Uterus (tissue), 4 donors: ENCODE results near the gene PKMYT1. TPM values are rescaled to one million over a fixed set of nuclear protein-coding genes. Genes with fewer than 3 reads are reported as not detected.
A peak's percentile ranks its signal among the peaks of the same experiment; 100 is the strongest.

Source experiments
- DNase-seq, 2 donors: peaks; one replicate each; pipeline ENCODE4 v3.0.0-alpha.2; 2019 to 2020
- H3K27ac ChIP-seq, 2 donors: fragments of 200-600 bp; sonication (generic); 1 replicate in 1 of 2; 2 replicates in 1 of 2; pipeline ENCODE4 v1.5.1; 2016 to 2018
- H3K27me3 ChIP-seq, 2 donors: fragments of 200-600 bp; sonication (generic); one replicate each; pipeline ENCODE4 v1.5.1; 2018 to 2019; ENCODE audit warnings: control low read depth in 1 of 2
- H3K36me3 ChIP-seq, 2 donors: fragments of 200-600 bp; sonication (generic); one replicate each; pipeline ENCODE4 v1.5.1; 2019; ENCODE audit warnings: control low read depth in 1 of 2
- H3K4me1 ChIP-seq, 2 donors: fragments of 200-600 bp; sonication (generic); one replicate each; pipeline ENCODE4 v1.5.1; 2018 to 2019; ENCODE audit warnings: control low read depth in 1 of 2
- H3K4me3 ChIP-seq, 2 donors: fragments of 200-600 bp; sonication (generic); 1 replicate in 1 of 2; 2 replicates in 1 of 2; pipeline ENCODE4 v1.5.1; 2018 to 2019; ENCODE audit warnings: mild to moderate bottlenecking in 1 of 2
- H3K9me3 ChIP-seq, 2 donors: fragments of 200-600 bp; sonication (generic); one replicate each; pipeline ENCODE4 v1.5.1; 2019; ENCODE audit warnings: control low read depth in 1 of 2
- CTCF ChIP-seq, 4 experiments: fragments of 200-600 bp in 2 of 4; fragments of 450-650 bp in 2 of 4; sonication (generic) in 2 of 4; IDR thresholded peaks; one replicate each; pipeline ENCODE4 v1.5.1; 2016 to 2019; ENCODE audit warnings: antibody characterized with exemption in 4 of 4, mild to moderate bottlenecking in 2 of 4, moderate library complexity in 1 of 4
- POLR2A ChIP-seq, 2 donors: fragments of 450-650 bp; IDR thresholded peaks; one replicate each; pipeline ENCODE4 v1.6.1; 2016; ENCODE audit warnings: antibody characterized with exemption in 2 of 2, mild to moderate bottlenecking in 1 of 2, moderate library complexity in 1 of 2
- intact Hi-C: fragments of 100-400 bp; cut with DNase I; formaldehyde crosslinking; loops from one replicate; pipeline ENCODE4 v1.15.1; 2023; ENCODE audit warnings: low total_unique reads
- total RNA-seq, 4 donors: library from RNA; depleted of rRNA in 3 of 4; stranded (reverse); fragments of >200 nt in 3 of 4; gene quantifications; one replicate each; pipeline versions ENCODE4 v1.1.0 to v1.2.4, GENCODE V29; 2014 to 2023
- donor health status: DM: yes; HTN: yes; CAD: no.

Gene PKMYT1
- 1 to 10 TPM in 1 of 4 donors, not detected in 3; 6.1 TPM for total RNA-seq

- Histone ChIP-seq H3K4me1 (peaks cover 0 to 13% of the 10 kb centered on the region in 2 donors), H3K27ac (peak within 1 kb of the TSS; percentile 76 to 86), H3K36me3 (no peaks in the 10 kb centered on the region), H3K4me3 (peak within 1 kb of the TSS; percentile 69 to 78), H3K9me3 (no peaks in the 10 kb centered on the region), H3K27me3 (no peaks in the 10 kb centered on the region)
- TF ChIP-seq CTCF (IDR thresholded peaks at IDR 0.05) (peak in 1 of 4 experiments; percentile 10), POLR2A (IDR thresholded peaks at IDR 0.05) (peak; percentile 72 to 98)
- intact Hi-C loops = no loop called here
- DNase-seq = peak; percentile 84 to 94
Measured at GRCh38 chr16:2980227-2981176, at the start of gene PKMYT1. Gene PKMYT1, minus strand, starts transcription at chr16:2980446. Its CDS starts 789 bp downstream, at chr16:2979657.

GRCh38 chr16:3029491-3030221, 49.4 kb upstream of the PKMYT1 start:
- no peak overlapping the region for H3K27ac ChIP-seq
- TF ChIP-seq POLR2A (IDR thresholded peaks at IDR 0.05) (no peak), CTCF (IDR thresholded peaks at IDR 0.05) (no peak)
- H3K9me3 ChIP-seq = no peaks in the 10 kb centered on the region
- no peaks in the 10 kb centered on the region for H3K36me3 ChIP-seq
- no peak overlapping the region for H3K4me3 ChIP-seq
- peaks cover 5 to 12% of the 10 kb centered on the region in 2 donors for H3K27me3 ChIP-seq
- intact Hi-C loops = no loop called here
- DNase-seq = no peak
- peaks cover 0 to 10% of the 10 kb centered on the region in 2 donors for H3K4me1 ChIP-seq

GRCh38 chr16:3028716-3029319, 48.6 kb upstream of the PKMYT1 start:
- Histone ChIP-seq H3K36me3 (no peaks in the 10 kb centered on the region), H3K4me3 (no peak overlapping the region), H3K9me3 (no peaks in the 10 kb centered on the region), H3K27ac (no peak overlapping the region), H3K4me1 (peaks cover 0 to 10% of the 10 kb centered on the region in 2 donors), H3K27me3 (peaks cover 5 to 12% of the 10 kb centered on the region in 2 donors)
- TF ChIP-seq CTCF (IDR thresholded peaks at IDR 0.05) (no peak), POLR2A (IDR thresholded peaks at IDR 0.05) (no peak)
- no peak for DNase-seq
- intact Hi-C loops = no loop called here

GRCh38 chr16:3027983-3028715, 47.9 kb upstream of the PKMYT1 start:
- no peaks in the 10 kb centered on the region for H3K36me3 ChIP-seq
- peak; percentile 54 for DNase-seq
- no peaks in the 10 kb centered on the region for H3K9me3 ChIP-seq
- intact Hi-C loops = no loop called here
- no peak overlapping the region for H3K27ac ChIP-seq
- H3K27me3 ChIP-seq = peaks cover 5 to 12% of the 10 kb centered on the region in 2 donors
- H3K4me3 ChIP-seq = no peak overlapping the region
- TF ChIP-seq POLR2A (IDR thresholded peaks at IDR 0.05) (no peak), CTCF (IDR thresholded peaks at IDR 0.05) (peak; percentile 51 to 64 (median 56))
- peaks cover 0 to 16% of the 10 kb centered on the region in 2 donors for H3K4me1 ChIP-seq
